HL-60 (cell line): ENCODE results near the gene PIP5K1C.

Experiments used
- POLR2AphosphoS5 ChIP-seq: IDR thresholded peaks from 2 replicates; pipeline ENCODE4 v1.6.1; 2012; ENCODE audit warnings: low read depth
- SPI1 ChIP-seq: IDR thresholded peaks from 2 replicates; pipeline ENCODE4 v1.6.1; 2012; ENCODE audit warnings: low read depth, mild to moderate bottlenecking, borderline replicate concordance
- TF ChIP-seq, protein P1 (sequence below): IDR thresholded peaks from one replicate; pipeline ENCODE4 v1.5.1; 2011; ENCODE audit warnings: low read length, control low read depth, inconsistent platforms; ENCODE audit not compliant: insufficient read depth
- TF ChIP-seq, protein P2 (sequence below): IDR thresholded peaks from 2 replicates; pipeline ENCODE4 v1.6.1; 2012; ENCODE audit warnings: low read depth; ENCODE audit not compliant: insufficient replicate concordance

DNA sequence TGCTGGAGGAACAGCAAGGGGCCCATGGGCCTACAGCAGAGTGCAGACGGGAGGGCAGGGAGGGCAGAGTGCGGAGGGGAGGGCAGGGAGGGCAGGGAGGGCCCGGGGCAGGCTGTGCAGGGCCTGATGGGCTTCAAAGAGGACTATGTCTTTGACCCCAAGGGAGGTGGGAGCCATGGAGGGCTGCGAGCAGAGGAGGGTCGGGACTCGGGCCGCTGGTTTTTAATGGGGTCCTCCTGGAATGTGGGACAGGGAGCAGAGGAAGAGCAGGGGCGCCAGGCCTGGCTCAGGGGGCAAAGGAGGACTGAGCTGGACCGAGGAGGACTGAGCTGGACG lies 3.6 kb downstream of the PIP5K1C start:
- no peak for TF ChIP-seq POLR2AphosphoS5
- TF ChIP-seq, protein P1, sequence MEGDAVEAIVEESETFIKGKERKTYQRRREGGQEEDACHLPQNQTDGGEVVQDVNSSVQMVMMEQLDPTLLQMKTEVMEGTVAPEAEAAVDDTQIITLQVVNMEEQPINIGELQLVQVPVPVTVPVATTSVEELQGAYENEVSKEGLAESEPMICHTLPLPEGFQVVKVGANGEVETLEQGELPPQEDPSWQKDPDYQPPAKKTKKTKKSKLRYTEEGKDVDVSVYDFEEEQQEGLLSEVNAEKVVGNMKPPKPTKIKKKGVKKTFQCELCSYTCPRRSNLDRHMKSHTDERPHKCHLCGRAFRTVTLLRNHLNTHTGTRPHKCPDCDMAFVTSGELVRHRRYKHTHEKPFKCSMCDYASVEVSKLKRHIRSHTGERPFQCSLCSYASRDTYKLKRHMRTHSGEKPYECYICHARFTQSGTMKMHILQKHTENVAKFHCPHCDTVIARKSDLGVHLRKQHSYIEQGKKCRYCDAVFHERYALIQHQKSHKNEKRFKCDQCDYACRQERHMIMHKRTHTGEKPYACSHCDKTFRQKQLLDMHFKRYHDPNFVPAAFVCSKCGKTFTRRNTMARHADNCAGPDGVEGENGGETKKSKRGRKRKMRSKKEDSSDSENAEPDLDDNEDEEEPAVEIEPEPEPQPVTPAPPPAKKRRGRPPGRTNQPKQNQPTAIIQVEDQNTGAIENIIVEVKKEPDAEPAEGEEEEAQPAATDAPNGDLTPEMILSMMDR = no peak
- TF ChIP-seq, protein P2, sequence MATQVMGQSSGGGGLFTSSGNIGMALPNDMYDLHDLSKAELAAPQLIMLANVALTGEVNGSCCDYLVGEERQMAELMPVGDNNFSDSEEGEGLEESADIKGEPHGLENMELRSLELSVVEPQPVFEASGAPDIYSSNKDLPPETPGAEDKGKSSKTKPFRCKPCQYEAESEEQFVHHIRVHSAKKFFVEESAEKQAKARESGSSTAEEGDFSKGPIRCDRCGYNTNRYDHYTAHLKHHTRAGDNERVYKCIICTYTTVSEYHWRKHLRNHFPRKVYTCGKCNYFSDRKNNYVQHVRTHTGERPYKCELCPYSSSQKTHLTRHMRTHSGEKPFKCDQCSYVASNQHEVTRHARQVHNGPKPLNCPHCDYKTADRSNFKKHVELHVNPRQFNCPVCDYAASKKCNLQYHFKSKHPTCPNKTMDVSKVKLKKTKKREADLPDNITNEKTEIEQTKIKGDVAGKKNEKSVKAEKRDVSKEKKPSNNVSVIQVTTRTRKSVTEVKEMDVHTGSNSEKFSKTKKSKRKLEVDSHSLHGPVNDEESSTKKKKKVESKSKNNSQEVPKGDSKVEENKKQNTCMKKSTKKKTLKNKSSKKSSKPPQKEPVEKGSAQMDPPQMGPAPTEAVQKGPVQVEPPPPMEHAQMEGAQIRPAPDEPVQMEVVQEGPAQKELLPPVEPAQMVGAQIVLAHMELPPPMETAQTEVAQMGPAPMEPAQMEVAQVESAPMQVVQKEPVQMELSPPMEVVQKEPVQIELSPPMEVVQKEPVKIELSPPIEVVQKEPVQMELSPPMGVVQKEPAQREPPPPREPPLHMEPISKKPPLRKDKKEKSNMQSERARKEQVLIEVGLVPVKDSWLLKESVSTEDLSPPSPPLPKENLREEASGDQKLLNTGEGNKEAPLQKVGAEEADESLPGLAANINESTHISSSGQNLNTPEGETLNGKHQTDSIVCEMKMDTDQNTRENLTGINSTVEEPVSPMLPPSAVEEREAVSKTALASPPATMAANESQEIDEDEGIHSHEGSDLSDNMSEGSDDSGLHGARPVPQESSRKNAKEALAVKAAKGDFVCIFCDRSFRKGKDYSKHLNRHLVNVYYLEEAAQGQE = no peak
- TF ChIP-seq SPI1 = no peak
